ENCODE data around the gene MLYCD.

Gene MLYCD

DNA sequence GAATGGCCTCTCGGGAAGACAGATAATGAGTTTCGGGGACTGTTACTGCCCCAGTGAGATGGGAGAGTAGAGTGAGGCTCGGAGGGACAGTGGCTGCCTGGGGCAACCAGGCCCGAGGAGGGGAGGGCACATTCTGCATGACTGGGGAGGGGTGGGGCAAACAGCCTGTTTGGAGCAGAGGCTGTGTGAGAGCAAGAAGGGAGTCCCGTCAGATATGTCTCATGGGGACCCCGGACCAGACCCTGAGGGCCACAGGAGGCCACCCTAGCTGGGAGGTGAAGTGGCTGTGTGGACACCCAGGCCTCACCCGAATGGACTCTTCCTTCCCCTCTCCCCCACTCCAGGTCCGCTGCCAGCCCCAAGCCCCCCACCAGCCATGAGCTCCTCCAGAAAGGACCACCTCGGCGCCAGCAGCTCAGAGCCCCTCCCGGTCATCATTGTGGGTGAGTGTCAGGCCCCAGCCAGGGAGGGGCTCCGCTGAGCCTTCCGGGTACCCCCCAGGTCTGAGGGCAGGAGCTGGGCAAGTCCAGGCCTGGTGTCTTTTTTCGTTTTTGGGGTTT, 58.5 kb downstream of the MLYCD start:
- H3K4me1 ChIP-seq (ENCODE audit: control insufficient read depth, insufficient read depth, low read length), result no peaks in the 10 kb centered on the region; the same call in 1 of the 2 replicates
- ChIA-PET POLR2A (interaction anchor here (0.6 to 0.8 kb wide), 2 partner anchors 47 to 57 kb away, joined by 3 to 4 read pairs; no protein-coding TSS in a partner anchor), CTCF (interaction anchor here (0.7 to 7.4 kb wide), 17 partner anchors 9 to 551 kb away, joined by 3 to 174 read pairs (median 4); no protein-coding TSS in a partner anchor)
- TF ChIP-seq ZBTB17 (tag by site-specific recombination; IDR thresholded peaks at IDR 0.05) (no peak), ZNF610 (tag by site-specific recombination; IDR thresholded peaks at IDR 0.05; ENCODE audit: borderline replicate concordance) (no peak), OSR2 (tag by site-specific recombination; IDR thresholded peaks at IDR 0.05) (no peak)
- TF ChIP-seq, protein P1, sequence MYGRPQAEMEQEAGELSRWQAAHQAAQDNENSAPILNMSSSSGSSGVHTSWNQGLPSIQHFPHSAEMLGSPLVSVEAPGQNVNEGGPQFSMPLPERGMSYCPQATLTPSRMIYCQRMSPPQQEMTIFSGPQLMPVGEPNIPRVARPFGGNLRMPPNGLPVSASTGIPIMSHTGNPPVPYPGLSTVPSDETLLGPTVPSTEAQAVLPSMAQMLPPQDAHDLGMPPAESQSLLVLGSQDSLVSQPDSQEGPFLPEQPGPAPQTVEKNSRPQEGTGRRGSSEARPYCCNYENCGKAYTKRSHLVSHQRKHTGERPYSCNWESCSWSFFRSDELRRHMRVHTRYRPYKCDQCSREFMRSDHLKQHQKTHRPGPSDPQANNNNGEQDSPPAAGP (tag by site-specific recombination; IDR thresholded peaks at IDR 0.05), result no peak
- TF ChIP-seq, protein P2, sequence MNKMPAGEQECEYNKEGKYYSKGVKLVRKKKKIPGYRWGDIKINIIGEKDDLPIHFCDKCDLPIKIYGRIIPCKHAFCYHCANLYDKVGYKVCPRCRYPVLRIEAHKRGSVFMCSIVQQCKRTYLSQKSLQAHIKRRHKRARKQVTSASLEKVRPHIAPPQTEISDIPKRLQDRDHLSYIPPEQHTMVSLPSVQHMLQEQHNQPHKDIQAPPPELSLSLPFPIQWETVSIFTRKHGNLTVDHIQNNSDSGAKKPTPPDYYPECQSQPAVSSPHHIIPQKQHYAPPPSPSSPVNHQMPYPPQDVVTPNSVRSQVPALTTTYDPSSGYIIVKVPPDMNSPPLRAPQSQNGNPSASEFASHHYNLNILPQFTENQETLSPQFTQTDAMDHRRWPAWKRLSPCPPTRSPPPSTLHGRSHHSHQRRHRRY (tag by site-specific recombination; IDR thresholded peaks at IDR 0.05), result no peak
- H3K9me3 ChIP-seq (ENCODE audit: control insufficient read depth, insufficient read depth, low read depth, low read length), result no peaks in the 10 kb centered on the region
- no peak overlapping the region for H3K27ac ChIP-seq (ENCODE audit: extremely low read depth, low read depth, low read length)
- H3K4me3 ChIP-seq (ENCODE audit: low read depth, low read length), result no peak overlapping the region
- no peaks in the 10 kb centered on the region for H3K36me3 ChIP-seq (ENCODE audit: control insufficient read depth in 2 of 2, insufficient read depth in 1 of 2, low read length in 2 of 2)

DNA sequence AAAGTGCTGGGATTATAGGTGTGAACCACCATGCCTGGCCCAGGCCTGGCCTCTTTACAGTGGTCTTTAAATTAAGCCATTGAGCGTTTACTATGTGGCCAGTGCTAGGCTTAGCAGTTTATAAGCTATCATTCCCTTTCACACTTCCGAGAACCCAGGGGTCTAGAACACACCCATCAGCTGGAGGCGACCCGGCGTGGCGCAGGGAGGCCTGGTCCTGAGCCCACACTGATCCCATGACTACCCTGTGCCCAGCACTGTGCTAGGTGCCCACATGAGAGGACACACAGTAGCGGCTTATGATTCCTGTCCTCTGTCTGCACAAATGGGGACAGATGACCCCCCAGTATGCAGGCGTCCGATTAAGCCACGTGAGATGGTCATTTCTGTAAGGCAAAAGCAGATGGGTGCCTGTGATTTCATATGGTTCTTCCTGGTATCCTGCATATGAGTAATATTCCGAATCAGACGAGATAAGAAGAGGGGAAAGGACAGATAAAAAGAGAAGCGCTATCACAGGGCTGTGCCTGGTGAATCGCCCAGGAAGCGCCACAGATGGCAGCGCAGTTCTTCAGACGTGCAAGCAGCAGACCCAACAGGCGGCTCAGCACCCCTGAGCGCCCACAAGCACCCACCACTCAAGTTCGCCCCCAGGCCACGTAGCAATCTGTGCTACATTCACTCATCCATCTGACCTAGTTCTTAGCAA, 59.4 kb downstream of the MLYCD start:
- Histone ChIP-seq H3K36me3 (ENCODE audit: control insufficient read depth in 2 of 2, insufficient read depth in 1 of 2, low read length in 2 of 2) (no peaks in the 10 kb centered on the region), H3K4me3 (ENCODE audit: low read depth, low read length) (no peak overlapping the region), H3K9me3 (ENCODE audit: control insufficient read depth, insufficient read depth, low read depth, low read length) (no peaks in the 10 kb centered on the region), H3K27ac (ENCODE audit: extremely low read depth, low read depth, low read length) (no peak overlapping the region), H3K4me1 (ENCODE audit: control insufficient read depth, insufficient read depth, low read length) (no peaks in the 10 kb centered on the region; the same call in 1 of the 2 replicates)
- ChIA-PET POLR2A (no interaction called here), CTCF (interaction anchor here (0.6 to 7.4 kb wide), 7 partner anchors 90 to 401 kb away, joined by 3 to 174 read pairs (median 4); no protein-coding TSS in a partner anchor)
- TF ChIP-seq ZNF157 (tag by site-specific recombination; IDR thresholded peaks at IDR 0.05) (no peak), ZBTB7A (tag by site-specific recombination; IDR thresholded peaks at IDR 0.05; ENCODE audit: low read depth) (no peak), ZNF521 (tag by site-specific recombination; IDR thresholded peaks at IDR 0.05) (no peak), ZNF707 (tag by site-specific recombination; IDR thresholded peaks at IDR 0.05) (no peak)

DNA sequence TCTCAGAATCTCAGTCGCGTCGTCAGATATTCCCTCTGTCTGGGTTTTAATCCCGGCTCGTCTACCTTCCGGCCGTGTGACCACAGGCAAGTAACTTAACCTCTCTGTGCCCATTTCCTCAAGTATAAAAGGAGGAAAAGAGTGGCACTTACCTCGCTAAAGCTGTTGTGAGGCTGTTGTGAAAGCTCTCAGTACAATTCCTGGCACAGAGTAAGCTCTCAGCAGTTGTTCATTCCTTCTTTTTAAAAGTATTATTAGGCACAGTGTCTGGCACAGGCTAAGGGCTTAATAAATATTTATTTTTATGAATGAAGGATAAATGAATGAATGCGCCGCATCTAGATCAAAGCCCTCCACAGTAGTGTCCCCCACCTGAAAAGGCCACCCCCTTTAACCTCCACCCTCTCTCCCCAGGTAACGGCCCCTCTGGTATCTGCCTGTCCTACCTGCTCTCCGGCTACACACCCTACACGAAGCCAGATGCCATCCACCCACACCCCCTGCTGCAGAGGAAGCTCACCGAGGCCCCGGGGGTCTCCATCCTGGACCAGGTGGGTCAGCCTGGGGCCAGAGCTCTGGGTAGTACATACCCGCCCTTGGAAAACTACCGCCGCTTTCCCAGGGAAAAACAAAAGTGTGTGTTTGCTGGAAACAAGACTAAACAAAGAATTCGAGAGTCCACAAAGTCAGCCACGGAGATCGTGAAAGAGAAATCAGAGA, 60.1 kb downstream of the MLYCD start:
- no peak overlapping the region for H3K27ac ChIP-seq (ENCODE audit: extremely low read depth, low read depth, low read length)
- POLR2A ChIA-PET, result no interaction called here
- H3K4me3 ChIP-seq (ENCODE audit: low read depth, low read length), result no peak overlapping the region
- no peaks in the 10 kb centered on the region for H3K4me1 ChIP-seq (ENCODE audit: control insufficient read depth, insufficient read depth, low read length)
- H3K36me3 ChIP-seq (ENCODE audit: control insufficient read depth in 2 of 2, insufficient read depth in 1 of 2, low read length in 2 of 2), result no peaks in the 10 kb centered on the region
- no peaks in the 10 kb centered on the region for H3K9me3 ChIP-seq (ENCODE audit: control insufficient read depth, insufficient read depth, low read depth, low read length)
- no peak for TF ChIP-seq EGR2 (tag by site-specific recombination; IDR thresholded peaks at IDR 0.05; ENCODE audit: low read depth)
- TF ChIP-seq ZNF768 (tag by site-specific recombination; IDR thresholded peaks at IDR 0.05), result 0 out of 2 replicates have a peak, but pooled peaks have one; percentile 25
- CTCF ChIA-PET, result interaction anchor here (0.7 to 7.4 kb wide), 4 partner anchors 12 to 320 kb away, joined by 3 to 174 read pairs (median 3); no protein-coding TSS in a partner anchor

DNA sequence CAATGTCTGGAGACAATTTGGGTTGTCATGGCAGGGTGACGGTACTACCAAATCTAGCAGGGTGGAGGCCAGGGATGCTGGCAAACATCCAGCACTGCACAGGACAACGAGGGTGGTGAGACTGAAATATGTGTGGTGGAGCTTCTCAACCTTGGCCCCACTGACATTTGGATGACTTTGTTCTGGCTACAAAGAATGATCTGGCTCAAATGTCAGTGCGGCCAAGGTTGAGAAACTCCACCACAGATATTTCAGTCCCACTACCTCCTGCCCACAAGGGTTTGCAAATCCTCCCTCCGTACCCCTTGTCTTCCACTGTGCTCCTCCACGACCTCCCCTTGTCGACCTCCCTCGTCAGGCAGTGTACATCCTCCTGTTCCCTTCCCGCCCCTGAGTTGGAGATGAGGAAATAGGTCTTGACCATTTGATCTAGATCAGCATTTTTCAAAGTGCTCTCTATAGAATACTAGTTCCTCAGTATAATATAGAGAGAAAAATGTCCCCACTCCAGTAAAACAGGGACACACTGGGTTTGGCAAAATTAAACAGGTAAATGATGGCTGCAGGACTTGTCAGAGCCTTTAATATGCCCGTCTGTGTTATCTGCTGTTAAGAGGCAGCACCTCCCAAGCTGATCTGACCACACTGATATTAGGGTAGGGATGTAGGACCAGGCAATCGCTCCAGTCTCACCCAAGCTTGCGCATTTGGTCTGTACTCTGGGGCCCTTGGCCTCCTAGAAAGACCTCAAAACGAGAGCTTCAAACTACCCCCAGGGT, 60.9 kb downstream of the MLYCD start:
- CTCF ChIA-PET, result interaction anchor here (0.6 to 7.4 kb wide), 6 partner anchors 11 to 319 kb away, joined by 3 to 174 read pairs (median 3); no protein-coding TSS in a partner anchor
- Histone ChIP-seq H3K4me1 (ENCODE audit: control insufficient read depth, insufficient read depth, low read length) (no peaks in the 10 kb centered on the region), H3K4me3 (ENCODE audit: low read depth, low read length) (no peak overlapping the region), H3K27ac (ENCODE audit: extremely low read depth, low read depth, low read length) (no peak overlapping the region), H3K9me3 (ENCODE audit: control insufficient read depth, insufficient read depth, low read depth, low read length) (no peaks in the 10 kb centered on the region), H3K36me3 (ENCODE audit: control insufficient read depth in 2 of 2, insufficient read depth in 1 of 2, low read length in 2 of 2) (no peaks in the 10 kb centered on the region)
- TF ChIP-seq ZNF169 (tag by site-specific recombination; IDR thresholded peaks at IDR 0.05) (no peak), SETDB1 (IDR thresholded peaks at IDR 0.05; ENCODE audit: insufficient read length, low read length) (no peak), ZNF239 (tag by site-specific recombination; IDR thresholded peaks at IDR 0.05) (peak; percentile 98), ZNF366 (tag by site-specific recombination; conservative IDR thresholded peaks at IDR 0.05) (no peak), ZNF341 (tag by site-specific recombination; IDR thresholded peaks at IDR 0.05; ENCODE audit: low read depth) (no peak), ZNF664 (tag by site-specific recombination; IDR thresholded peaks at IDR 0.05) (no peak)
- POLR2A ChIA-PET, result no interaction called here

Measured in HEK293 (cell line).